GM12873 (cell line): ENCODE data around the gene POT1.

Source experiments
- TF ChIP-seq, protein P1 (sequence below): IDR thresholded peaks from 2 replicates; pipeline ENCODE4 v1.5.1; 2012; ENCODE audit warnings: low read depth, mild to moderate bottlenecking, moderate library complexity, low read length, control low read depth; ENCODE audit not compliant: insufficient read depth; ENCODE audit errors: missing control alignments

Gene POT1

DNA sequence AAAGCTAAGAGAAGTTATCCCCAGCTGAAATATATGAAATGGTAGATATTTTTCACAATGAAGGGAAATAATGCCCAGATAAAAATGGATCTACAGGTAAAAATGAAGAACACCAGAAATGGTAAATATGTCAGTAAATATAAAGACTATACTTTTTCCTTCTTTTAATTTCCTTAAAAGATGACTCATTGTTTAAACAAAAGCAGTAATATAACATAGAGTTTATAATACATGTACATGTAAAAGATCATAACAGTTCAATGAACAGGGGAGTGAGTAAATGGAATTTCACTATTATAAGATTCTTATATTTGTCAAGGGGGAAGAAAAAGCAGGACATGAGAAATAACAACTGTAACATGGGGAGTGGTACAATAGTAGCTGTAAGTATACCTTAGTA lies 7.4 kb downstream of the POT1 start:
- TF ChIP-seq, protein P1, sequence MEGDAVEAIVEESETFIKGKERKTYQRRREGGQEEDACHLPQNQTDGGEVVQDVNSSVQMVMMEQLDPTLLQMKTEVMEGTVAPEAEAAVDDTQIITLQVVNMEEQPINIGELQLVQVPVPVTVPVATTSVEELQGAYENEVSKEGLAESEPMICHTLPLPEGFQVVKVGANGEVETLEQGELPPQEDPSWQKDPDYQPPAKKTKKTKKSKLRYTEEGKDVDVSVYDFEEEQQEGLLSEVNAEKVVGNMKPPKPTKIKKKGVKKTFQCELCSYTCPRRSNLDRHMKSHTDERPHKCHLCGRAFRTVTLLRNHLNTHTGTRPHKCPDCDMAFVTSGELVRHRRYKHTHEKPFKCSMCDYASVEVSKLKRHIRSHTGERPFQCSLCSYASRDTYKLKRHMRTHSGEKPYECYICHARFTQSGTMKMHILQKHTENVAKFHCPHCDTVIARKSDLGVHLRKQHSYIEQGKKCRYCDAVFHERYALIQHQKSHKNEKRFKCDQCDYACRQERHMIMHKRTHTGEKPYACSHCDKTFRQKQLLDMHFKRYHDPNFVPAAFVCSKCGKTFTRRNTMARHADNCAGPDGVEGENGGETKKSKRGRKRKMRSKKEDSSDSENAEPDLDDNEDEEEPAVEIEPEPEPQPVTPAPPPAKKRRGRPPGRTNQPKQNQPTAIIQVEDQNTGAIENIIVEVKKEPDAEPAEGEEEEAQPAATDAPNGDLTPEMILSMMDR = no peak

DNA sequence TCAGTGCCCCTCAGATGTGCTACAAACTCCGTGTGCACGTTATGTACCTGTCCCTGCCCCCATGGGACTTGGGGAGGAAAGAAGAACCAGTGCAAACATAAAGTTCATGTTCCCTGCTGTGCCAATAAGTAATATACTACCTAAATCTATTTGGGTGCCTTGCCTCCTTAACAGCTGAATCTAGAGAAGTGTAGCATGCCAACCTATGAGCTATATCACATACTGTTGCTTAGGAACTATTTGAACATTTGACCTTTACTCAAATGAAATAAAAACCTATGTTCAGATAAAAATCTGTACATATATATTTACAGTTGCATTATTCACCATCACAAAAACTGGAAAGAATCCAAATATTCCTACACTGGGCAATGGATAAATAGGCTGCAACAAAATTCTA lies 9.8 kb downstream of the POT1 start:
- TF ChIP-seq, protein P1 = no peak

DNA sequence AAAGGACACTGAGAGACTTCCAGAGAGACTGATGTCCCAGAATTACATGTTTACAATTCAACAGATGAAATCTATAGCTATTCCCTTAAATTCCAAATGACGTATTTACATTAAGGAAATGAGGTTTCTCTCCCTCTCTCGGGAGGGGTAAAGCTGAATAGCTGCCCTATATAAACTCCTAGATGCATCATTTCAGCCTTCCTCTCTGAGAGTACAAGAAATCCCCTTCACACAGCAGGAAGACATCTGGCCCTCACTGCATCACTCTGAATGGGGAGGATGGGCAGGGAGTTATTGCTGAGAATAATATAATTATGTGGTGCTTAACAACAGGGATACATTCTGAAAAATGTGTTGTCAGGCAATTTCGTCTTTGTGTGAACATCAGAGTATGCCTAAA lies 11.0 kb downstream of the POT1 start:
- TF ChIP-seq, protein P1 = no peak

DNA sequence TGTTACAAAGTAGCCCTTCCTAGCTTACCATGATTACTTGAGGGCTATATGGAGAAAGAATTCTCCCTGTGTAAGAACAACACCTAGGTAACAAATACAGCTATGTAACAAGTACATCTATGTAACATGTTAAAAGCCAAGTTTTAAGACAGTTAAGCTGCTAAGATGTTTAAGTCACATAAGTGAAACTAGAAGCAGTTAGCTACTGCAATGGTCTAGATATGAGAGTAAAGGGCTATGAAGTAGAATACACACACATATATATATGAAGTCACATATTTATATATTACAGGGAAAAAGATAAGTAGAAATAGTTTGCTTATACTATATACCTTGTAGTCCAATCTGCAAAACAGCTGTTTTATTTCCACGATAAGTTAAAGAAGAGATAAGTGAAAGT lies 14.4 kb downstream of the POT1 start:
- TF ChIP-seq, protein P1 = no peak

DNA sequence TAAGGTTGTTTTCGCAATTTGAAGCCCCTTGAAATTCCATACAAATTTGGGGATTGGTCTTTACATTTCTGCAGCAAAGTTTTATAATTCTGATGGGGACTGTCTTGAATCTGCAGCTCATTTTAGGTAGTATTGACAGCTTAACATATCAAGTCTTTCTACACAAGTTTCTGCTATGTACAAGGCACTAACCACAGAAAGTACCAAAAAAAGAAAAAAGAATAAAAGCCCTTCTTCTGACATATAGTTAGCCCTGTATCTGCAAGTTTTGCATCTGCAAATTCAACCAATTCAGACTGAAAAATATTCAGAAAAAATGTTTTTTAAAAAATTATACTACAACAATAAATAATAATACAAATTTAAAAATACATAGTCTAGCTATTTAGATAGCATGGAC lies 15.3 kb downstream of the POT1 start:
- TF ChIP-seq, protein P1 = no peak

DNA sequence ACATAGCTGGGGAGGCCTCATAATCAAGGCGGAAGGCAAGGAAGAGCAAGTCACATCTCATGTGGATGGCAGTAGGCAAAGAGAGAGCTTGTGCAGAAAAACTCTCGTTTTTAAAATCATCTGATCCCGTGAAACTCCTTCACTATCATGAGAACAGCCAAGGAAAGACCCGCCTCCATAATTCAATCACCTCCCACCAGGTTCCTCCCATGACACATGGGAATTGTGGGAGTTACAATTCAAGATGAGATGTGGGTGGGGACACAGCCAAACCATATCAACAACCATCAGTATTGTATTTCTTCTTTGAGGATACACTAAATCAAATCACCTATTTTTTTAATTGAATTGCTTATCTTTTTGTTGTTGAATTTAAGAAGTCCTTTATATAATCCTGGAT lies 16.7 kb downstream of the POT1 start:
- TF ChIP-seq, protein P1 = no peak

DNA sequence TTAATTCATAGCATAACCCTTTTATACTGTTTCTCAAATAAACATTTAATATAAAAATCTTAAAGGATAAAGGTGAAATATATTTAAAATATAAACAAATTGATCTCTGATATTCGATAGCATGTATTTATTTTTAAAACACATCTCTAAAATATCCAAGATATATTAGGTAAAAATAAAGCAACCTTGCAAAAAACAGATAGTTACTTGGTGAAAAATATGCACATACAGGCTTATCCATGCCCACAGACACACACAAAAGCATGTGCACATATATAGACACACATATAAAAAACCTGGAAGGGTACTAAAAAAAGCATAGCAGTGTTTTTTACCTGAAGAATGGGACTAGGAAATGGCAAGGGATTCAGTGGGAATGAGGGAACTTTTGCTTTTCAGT lies 19.8 kb downstream of the POT1 start:
- TF ChIP-seq, protein P1 = no peak

DNA sequence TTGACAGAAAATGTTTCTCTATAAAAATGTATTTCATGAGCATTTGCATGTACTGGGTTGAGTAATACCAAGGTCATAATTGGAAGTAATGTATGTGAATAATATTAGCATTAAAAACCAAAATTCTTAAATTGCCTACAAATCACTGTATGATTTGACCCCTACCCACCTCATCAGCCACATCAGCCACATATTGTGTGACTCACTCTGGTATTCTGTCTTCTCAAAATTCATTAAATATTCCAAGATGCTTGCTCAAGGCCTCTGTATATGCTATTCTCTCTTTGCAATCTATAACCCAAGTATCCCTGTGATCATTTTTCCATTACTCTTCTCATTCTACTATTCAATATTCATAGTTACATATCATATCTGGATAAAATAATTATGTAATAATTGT lies 21.4 kb downstream of the POT1 start:
- TF ChIP-seq, protein P1 = no peak
